Keratinocyte (primary cell): Measurements from ENCODE around the gene RGS6. TPM values are rescaled to one million over a fixed set of nuclear protein-coding genes. Genes with fewer than 3 reads are reported as not detected.

ENCODE experiments used
- DNase-seq: peaks from one replicate; pipeline ENCODE4 v3.0.0-alpha.2; 2011; ENCODE audit warnings: low read depth, missing footprints, low spot score
- FAIRE-seq: peaks from 2 replicates; lab custom pipeline; 2011; peaks lifted over from hg19 to GRCh38; lab: Jason Lieb, UNC
- H2AFZ ChIP-seq: 2 replicates; pipeline ENCODE4 v1.6.0; 2012; ENCODE audit warnings: low read length, control low read depth, inconsistent platforms; ENCODE audit not compliant: control insufficient read depth
- H3K27ac ChIP-seq: 2 replicates; pipeline ENCODE4 v1.5.1; 2011; ENCODE audit warnings: low read length; ENCODE audit not compliant: control insufficient read depth, insufficient read depth
- H3K27me3 ChIP-seq: 3 replicates; pipeline ENCODE4 v1.6.0; 2011; ENCODE audit warnings: low read length; ENCODE audit not compliant: control insufficient read depth, insufficient read depth; ENCODE audit errors: extremely low read depth
- H3K36me3 ChIP-seq, 2 experiments: 2 replicates in 1 of 2; 3 replicates in 1 of 2; pipeline ENCODE4 v1.5.1; 2011; ENCODE audit warnings: low read length in 2 of 2, mild to moderate bottlenecking in 1 of 2; ENCODE audit not compliant: control insufficient read depth in 2 of 2, insufficient read depth in 2 of 2; ENCODE audit errors: extremely low read depth in 1 of 2
- H3K4me1 ChIP-seq: 3 replicates; pipeline ENCODE4 v1.5.1; 2011; ENCODE audit warnings: low read length; ENCODE audit not compliant: control insufficient read depth, insufficient read depth; ENCODE audit errors: extremely low read depth
- H3K4me2 ChIP-seq: 3 replicates; pipeline ENCODE4 v1.6.0; 2011; ENCODE audit warnings: low read depth, low read length; ENCODE audit not compliant: control insufficient read depth, insufficient read depth; ENCODE audit errors: extremely low read depth
- H3K4me3 ChIP-seq, 3 experiments: fragments of 200-600 bp in 1 of 3; sonication (generic) in 1 of 3; 2 replicates in 2 of 3; 3 replicates in 1 of 3; pipeline ENCODE4 v1.5.1; 2011 to 2016; ENCODE audit warnings: low read length in 3 of 3, mild to moderate bottlenecking in 3 of 3, control low read depth in 2 of 3, inconsistent platforms in 1 of 3, low read depth in 1 of 3, mixed read lengths in 1 of 3, mixed run types in 1 of 3, moderate library complexity in 1 of 3; ENCODE audit not compliant: control insufficient read depth in 2 of 3, insufficient read depth in 2 of 3; ENCODE audit errors: extremely low read depth in 1 of 3
- H3K79me2 ChIP-seq: 2 replicates; pipeline ENCODE4 v1.6.0; 2012; ENCODE audit warnings: low read length; ENCODE audit not compliant: control insufficient read depth, insufficient read depth
- H3K9ac ChIP-seq: 3 replicates; pipeline ENCODE4 v1.6.0; 2011; ENCODE audit warnings: low read length; ENCODE audit not compliant: control insufficient read depth, insufficient read depth; ENCODE audit errors: extremely low read depth
- H3K9me1 ChIP-seq: 3 replicates; pipeline ENCODE4 v1.6.0; 2011; ENCODE audit warnings: low read length; ENCODE audit not compliant: control insufficient read depth, insufficient read depth; ENCODE audit errors: extremely low read depth
- H3K9me3 ChIP-seq: 2 replicates; pipeline ENCODE4 v1.5.1; 2012; ENCODE audit warnings: low read depth, low read length; ENCODE audit not compliant: control insufficient read depth
- H4K20me1 ChIP-seq: 3 replicates; pipeline ENCODE4 v1.6.0; 2011; ENCODE audit warnings: low read length; ENCODE audit not compliant: control insufficient read depth, insufficient read depth; ENCODE audit errors: extremely low read depth
- EZH2 ChIP-seq: IDR thresholded peaks from one replicate; pipeline ENCODE4 v1.6.1; 2012; ENCODE audit warnings: inconsistent platforms, mild to moderate bottlenecking, low read length, moderate library complexity
- dilution Hi-C: fragments of 300-500 bp; cut with MboI; formaldehyde crosslinking; loops from one replicate; pipeline ENCODE4 v1.7.0; 2020; ENCODE audit warnings: low sequenced_read_pairs; ENCODE audit not compliant: extremely low pct_ligation_motif_present
- polyA plus RNA-seq, 5 experiments: library from polyadenylated mRNA; depleted of rRNA in 3 of 5; stranded (reverse) in 3 of 5; stranded (forward) in 1 of 5; unstranded in 1 of 5; fragments of >200 nt; gene quantifications; 1 replicate in 1 of 5; 2 replicates in 3 of 5; 3 replicates in 1 of 5; pipeline versions ENCODE4 v1.2.1 to v1.2.3, GENCODE V29; 2011 to 2012; ENCODE audit warnings: missing spikeins in 2 of 5, low read depth in 1 of 5, low replicate concordance in 1 of 5
- TF ChIP-seq, protein P1 (sequence below), 3 experiments: IDR thresholded peaks in 1 of 3; conservative IDR thresholded peaks in 1 of 3; optimal IDR thresholded peaks in 1 of 3; 2 replicates in 2 of 3; 3 replicates in 1 of 3; pipeline versions ENCODE3 to v1.5.1; 2011; ENCODE audit warnings: low read length in 3 of 3, mild to moderate bottlenecking in 3 of 3, moderate library complexity in 2 of 3, control low read depth in 1 of 3, inconsistent platforms in 1 of 3; ENCODE audit not compliant: insufficient read depth in 2 of 3; ENCODE audit errors: extremely low read depth in 1 of 3

RGS6 gene
- polyA plus RNA-seq, 1 donor (not counting 4 experiments of a cell fraction or from before 2014, with no cell fraction given), result not detected

DNA sequence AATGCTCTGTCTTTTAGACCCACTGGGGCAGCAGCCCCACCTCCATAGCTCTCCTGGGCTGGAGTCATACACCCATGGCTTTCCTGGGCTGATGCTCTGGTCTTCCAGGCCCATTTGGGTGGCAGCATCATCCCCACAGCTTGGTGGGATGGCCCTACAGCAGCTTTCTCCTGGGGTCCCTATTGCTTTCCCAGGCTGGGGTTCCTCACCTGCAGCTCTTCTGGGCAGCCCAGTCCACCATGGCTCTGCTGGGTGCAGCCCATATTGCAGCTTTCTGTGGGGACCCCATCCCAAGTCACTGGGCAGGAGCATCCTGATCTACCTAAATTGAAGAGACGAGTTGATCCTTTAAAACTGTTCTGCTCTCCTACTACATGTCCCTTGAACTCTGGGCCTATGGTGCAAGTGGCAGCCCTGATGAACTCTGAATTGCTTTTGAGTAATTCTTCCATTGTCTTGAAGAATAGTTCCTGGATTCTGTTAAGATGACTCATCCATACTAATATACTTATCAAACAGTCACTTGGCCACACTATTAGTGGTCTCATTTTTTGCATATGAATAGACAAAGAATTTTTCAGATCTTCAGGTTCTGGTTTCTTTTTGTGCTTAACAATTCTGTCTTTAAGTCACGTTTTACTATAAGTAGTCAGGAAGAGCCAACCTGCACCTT, 571.6 kb downstream of the RGS6 start:
- Histone ChIP-seq H3K9me1 (no peaks in the 10 kb centered on the region), H3K4me2 (no peak overlapping the region), H3K79me2 (no peaks in the 10 kb centered on the region), H3K9me3 (no peaks in the 10 kb centered on the region), H3K9ac (no peak overlapping the region), H3K4me3 (no peak overlapping the region), H3K27me3 (peaks cover under 1% of the 10 kb centered on the region), H3K4me1 (peaks cover 6% of the 10 kb centered on the region), H3K27ac (no peak overlapping the region), H4K20me1 (no peaks in the 10 kb centered on the region), H3K36me3 (no peaks in the 10 kb centered on the region), H2AFZ (no peak overlapping the region)
- TF ChIP-seq, protein P1, sequence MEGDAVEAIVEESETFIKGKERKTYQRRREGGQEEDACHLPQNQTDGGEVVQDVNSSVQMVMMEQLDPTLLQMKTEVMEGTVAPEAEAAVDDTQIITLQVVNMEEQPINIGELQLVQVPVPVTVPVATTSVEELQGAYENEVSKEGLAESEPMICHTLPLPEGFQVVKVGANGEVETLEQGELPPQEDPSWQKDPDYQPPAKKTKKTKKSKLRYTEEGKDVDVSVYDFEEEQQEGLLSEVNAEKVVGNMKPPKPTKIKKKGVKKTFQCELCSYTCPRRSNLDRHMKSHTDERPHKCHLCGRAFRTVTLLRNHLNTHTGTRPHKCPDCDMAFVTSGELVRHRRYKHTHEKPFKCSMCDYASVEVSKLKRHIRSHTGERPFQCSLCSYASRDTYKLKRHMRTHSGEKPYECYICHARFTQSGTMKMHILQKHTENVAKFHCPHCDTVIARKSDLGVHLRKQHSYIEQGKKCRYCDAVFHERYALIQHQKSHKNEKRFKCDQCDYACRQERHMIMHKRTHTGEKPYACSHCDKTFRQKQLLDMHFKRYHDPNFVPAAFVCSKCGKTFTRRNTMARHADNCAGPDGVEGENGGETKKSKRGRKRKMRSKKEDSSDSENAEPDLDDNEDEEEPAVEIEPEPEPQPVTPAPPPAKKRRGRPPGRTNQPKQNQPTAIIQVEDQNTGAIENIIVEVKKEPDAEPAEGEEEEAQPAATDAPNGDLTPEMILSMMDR (optimal IDR thresholded peaks at IDR 0.05 in 1 of 3, IDR thresholded peaks at IDR 0.05 in 1 of 3, conservative IDR thresholded peaks at IDR 0.05 in 1 of 3; ENCODE audit: extremely low read depth in 1 of 3, insufficient read depth in 2 of 3, low read length in 3 of 3), result no peak
- TF ChIP-seq EZH2, result no peak
- DNase-seq (no peak), FAIRE-seq (no peak)
- dilution Hi-C loops, result no loop called here

DNA sequence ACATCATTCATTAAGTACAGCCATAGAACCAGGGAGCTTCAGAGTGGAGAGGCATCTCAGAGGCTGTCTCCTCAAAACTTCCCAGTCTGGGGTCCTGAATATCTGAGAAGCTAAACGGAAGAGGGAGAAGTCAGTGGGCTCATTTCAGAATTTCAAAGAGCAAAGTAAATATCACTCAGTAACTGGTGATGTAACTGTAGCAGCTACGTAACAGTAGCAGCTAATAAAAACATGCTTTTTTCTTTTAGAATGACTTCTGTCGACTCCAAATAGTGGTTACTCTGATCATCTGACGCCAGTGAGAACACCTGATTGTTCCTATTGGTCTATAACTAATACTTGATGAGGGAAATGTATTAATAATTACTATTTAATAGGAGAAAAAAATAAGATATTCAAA, 578.3 kb downstream of the RGS6 start:
- no peak overlapping the region for H2AFZ ChIP-seq
- H3K36me3 ChIP-seq, result no peaks in the 10 kb centered on the region
- peaks cover 6% of the 10 kb centered on the region for H3K27me3 ChIP-seq
- H3K27ac ChIP-seq, result no peak overlapping the region
- H3K79me2 ChIP-seq, result no peaks in the 10 kb centered on the region
- H3K9me1 ChIP-seq, result no peaks in the 10 kb centered on the region
- no peak overlapping the region for H3K4me3 ChIP-seq
- no peak overlapping the region for H3K9ac ChIP-seq
- no peak for DNase-seq
- no peaks in the 10 kb centered on the region for H4K20me1 ChIP-seq
- no peak for FAIRE-seq
- TF ChIP-seq, protein P1 (optimal IDR thresholded peaks at IDR 0.05 in 1 of 3, IDR thresholded peaks at IDR 0.05 in 1 of 3, conservative IDR thresholded peaks at IDR 0.05 in 1 of 3; ENCODE audit: extremely low read depth in 1 of 3, insufficient read depth in 2 of 3, low read length in 3 of 3), result no peak
- TF ChIP-seq EZH2, result no peak
- no peak overlapping the region for H3K4me2 ChIP-seq
- no peaks in the 10 kb centered on the region for H3K4me1 ChIP-seq
- no peaks in the 10 kb centered on the region for H3K9me3 ChIP-seq
- dilution Hi-C loops, result no loop called here
